ENCODE results near the gene FLOT2. TPM values are rescaled to one million over a fixed set of nuclear protein-coding genes. Genes with fewer than 3 reads are reported as not detected.
"Not testable (repeated sequence)": the region's sequence is repeated elsewhere in the genome, so short reads cannot be mapped to it uniquely, and the experiment has no call there.

FLOT2 gene
- total RNA-seq, 8 experiments from 2014 or later, result 22.2 to 61.3 (median 39.7) TPM

DNA sequence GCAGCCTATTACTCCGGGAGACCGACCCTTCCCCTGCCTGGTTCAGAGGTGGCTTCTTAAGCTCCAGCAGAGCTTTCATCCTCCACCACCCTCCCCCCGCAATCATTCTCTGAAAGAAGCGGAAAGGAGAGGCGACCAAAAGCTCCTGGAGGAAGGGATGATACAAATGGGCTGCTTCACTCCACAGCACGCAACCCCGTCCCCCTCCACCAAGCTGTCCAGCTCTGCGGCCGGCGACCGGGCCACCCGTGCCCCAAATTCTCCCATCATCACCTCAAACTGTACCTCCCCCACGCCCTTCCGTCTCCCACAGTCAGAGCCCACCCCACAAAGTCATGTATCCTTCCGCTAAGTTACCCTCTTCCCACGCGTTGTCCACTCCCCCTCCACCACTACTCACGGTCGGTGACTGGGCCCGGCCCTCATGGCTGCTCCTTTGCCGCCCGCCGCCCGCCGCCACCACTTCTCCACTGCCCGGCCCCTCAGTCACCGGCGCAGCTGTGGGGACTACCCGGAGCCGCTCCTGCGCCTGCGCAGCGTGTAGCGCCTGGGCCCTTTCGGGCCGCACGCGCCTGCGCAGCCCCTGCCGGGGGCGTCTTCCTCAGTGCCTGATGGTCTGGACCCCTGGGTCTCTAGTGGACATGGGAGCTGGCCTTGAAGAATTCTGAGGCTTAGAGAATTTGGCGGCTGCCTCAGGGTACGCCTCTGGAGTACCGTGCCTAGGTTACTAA, 55.1 kb downstream of the FLOT2 start, which contains the start of gene FAM222B:
FAM222B (minus strand) TSS at position 509 of the 731 bp plus-strand sequence. CDS start 76,123 bp downstream, outside the sequence.
- WGBS, 10 experiments, result 0% methylated on average over 1 to 6 of the region's 44 CpGs; no CpG with 5 or more reads in 7 of the 10 experiments
- peak; percentile 93 to 99 (median 98) for ATAC-seq (replicated peaks in 6 of 8)
- peak within 1 kb of the TSS; percentile 59 to 74 for H3K27ac ChIP-seq
- H3K4me1 ChIP-seq (replicated peaks in 1 of 2), result peaks cover 9% of the 10 kb centered on the region in 2 donors
- in situ Hi-C loops (cut with MboI; ENCODE audit: low pct_unique_long_range_greater_than_20kb in 2 of 9, low sequenced_read_pairs in 9 of 9, unreplicated experiment in 9 of 9), result no loop called here
- H3K4me3 ChIP-seq, result peak within 1 kb of the TSS; percentile 59 to 86 (median 67)

DNA sequence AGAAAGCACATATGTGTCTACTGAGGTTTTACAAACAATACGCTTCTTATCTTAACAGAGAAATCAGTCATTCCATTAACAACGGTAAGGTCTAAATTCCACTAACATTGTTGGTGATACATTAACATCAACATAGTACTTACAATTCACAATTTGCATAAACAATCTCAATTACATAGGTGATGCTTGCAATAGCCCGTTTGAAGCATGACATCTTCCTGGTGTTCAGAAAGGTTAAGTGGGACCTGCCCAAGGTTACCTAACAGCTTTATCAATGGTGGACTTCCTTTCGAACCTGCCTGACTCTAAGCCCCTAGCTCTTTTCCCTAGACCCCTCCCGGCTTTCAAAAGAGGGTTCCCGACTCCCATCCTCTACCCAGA, 55.6 kb downstream of the FLOT2 start:
- ATAC-seq (replicated peaks in 6 of 8), result peak in 3 of 8 experiments; percentile 4 to 15 (median 7)
- peaks cover 9% of the 10 kb centered on the region in 2 donors for H3K4me1 ChIP-seq (replicated peaks in 1 of 2)
- H3K27ac ChIP-seq, result peak overlapping the region; percentile 59 to 74
- in situ Hi-C loops (cut with MboI; ENCODE audit: low pct_unique_long_range_greater_than_20kb in 2 of 9, low sequenced_read_pairs in 9 of 9, unreplicated experiment in 9 of 9), result no loop called here
- peak overlapping the region; percentile 59 to 86 (median 67) for H3K4me3 ChIP-seq
- 0 to 33% (median 0%) methylated on average over 1 to 4 of the region's 6 CpGs; no CpG with 5 or more reads in 3 of the 10 experiments for WGBS, 10 experiments

DNA sequence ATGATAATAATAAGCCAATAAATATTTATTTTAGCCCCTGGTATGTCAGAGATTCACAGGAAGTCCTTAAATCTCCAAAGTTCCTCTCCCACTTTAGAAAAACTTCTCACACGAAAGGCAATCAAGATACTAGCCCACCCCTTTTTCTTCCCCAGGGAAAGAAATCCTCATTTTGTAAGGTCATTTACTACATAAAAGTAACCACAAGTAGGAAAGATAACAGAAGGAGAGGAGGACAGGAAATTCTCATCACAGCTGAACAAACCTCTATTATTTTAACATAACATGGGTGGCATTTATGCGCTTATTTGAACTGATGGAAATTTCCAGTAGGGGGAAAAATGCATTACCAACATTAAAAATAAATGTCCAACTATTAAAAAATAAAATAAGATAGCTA, 58.3 kb downstream of the FLOT2 start:
- Histone ChIP-seq H3K4me1 (replicated peaks in 1 of 2) (peaks cover 9% of the 10 kb centered on the region in 2 donors), H3K4me3 (no peak overlapping the region), H3K27ac (no peak overlapping the region)
- ATAC-seq (replicated peaks in 6 of 8), result no peak
- in situ Hi-C loops (cut with MboI; ENCODE audit: low pct_unique_long_range_greater_than_20kb in 2 of 9, low sequenced_read_pairs in 9 of 9, unreplicated experiment in 9 of 9), result no loop called here
- 22 to 100% (median 88%) methylated on average over 1 to 2 of the region's 2 CpGs for WGBS, 10 experiments

DNA sequence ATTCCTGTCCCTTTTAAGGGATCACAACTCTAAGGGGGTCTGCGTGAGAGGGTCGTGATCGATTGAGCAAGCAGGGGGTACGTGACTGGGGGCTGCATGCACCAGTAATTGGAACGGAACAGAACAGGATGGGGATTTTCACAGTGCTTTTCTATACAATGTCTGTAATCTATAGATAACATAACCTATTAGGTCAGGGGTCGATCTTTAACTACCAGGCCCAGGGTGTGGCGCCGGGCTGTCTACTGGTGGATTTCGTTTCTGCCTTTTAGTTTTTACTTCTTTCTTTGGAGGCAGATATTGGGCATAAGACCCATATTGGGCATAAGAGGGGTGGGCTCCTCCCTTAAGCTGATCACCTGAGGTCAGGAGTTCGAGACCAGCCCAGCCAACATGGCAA, 61.0 kb downstream of the FLOT2 start:
- ATAC-seq (replicated peaks in 6 of 8); H3K4me1 ChIP-seq (replicated peaks in 1 of 2); H3K27ac ChIP-seq; H3K4me3 ChIP-seq; in situ Hi-C loops (cut with MboI; ENCODE audit: low pct_unique_long_range_greater_than_20kb in 2 of 9, low sequenced_read_pairs in 9 of 9, unreplicated experiment in 9 of 9): not testable (repeated sequence)
- 83 to 100% (median 100%) methylated on average over 1 of the region's 10 CpGs; no CpG with 5 or more reads in 7 of the 10 experiments for WGBS, 10 experiments

DNA sequence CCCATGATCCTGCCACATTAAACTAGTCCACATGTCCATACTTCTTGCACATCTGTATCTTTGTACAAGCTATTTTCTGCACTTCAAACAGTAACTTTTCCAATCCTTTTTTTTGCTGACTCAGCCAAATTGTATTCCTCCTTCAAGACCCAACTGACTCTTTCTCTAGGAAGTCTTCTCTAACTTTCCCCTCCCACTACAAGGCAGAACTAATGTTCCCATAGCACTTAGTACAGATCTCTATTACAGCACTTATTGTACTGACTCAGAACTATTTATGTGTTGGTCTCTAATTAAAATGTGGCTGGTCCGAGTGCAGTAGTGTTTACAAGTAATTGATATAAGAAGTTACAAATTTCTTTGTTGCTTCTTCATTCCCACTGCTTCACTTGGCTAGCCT, 63.1 kb downstream of the FLOT2 start:
- in situ Hi-C loops (cut with MboI; ENCODE audit: low pct_unique_long_range_greater_than_20kb in 2 of 9, low sequenced_read_pairs in 9 of 9, unreplicated experiment in 9 of 9), result no loop called here
- no peak for ATAC-seq (replicated peaks in 6 of 8)

More for the DNA sequence above, 63.1 kb downstream of the FLOT2 start:
- H3K4me1 ChIP-seq (replicated peaks in 1 of 2), result no peaks in the 10 kb centered on the region
- H3K4me3 ChIP-seq, result no peak overlapping the region
- whole genome bisulfite sequencing, 10 experiments, result 86 to 100% (median 100%) methylated on average over 1 of the region's 1 CpG; no CpG with 5 or more reads in 5 of the 10 experiments
- H3K27ac ChIP-seq, result no peak overlapping the region

Other genes starting within 250 kb of the FLOT2 start
- gene SDF2, start 235.8 kb downstream of the FLOT2 start, total RNA-seq, result 10 to 100 TPM; 39.5 to 79.9 (median 47.5) TPM
- 100 to 1,000 TPM in 2 of 8 experiments, 10 to 100 TPM in 6; 23.1 to 109 (median 45.0) TPM for gene SUPT6H, start 235.5 kb downstream of the FLOT2 start, total RNA-seq
- 10 to 100 TPM in 2 of 8 experiments, 1 to 10 TPM in 5, under 1 TPM in 1; 0.66 to 10.4 (median 5.7) TPM for gene PROCA1, start 185.8 kb downstream of the FLOT2 start, total RNA-seq
- 10 to 100 TPM in 7 of 8 experiments, 1 to 10 TPM in 1; 9.4 to 91.5 (median 44.4) TPM for gene RAB34, start 179.9 kb downstream of the FLOT2 start, total RNA-seq
- gene RPL23A, start 177.7 kb downstream of the FLOT2 start, total RNA-seq, result 1,000 to 10,000 TPM; 1,065 to 1,674 (median 1,567) TPM
- 10 to 100 TPM in 3 of 8 experiments, 1 to 10 TPM in 5; 3.4 to 38.3 (median 7.5) TPM for gene TLCD1, start 171.5 kb downstream of the FLOT2 start, total RNA-seq
- 1 to 10 TPM; 1.6 to 9.2 (median 3.2) TPM for gene NEK8, start 168.9 kb downstream of the FLOT2 start, total RNA-seq
- 10 to 100 TPM; 38.4 to 86.7 (median 67.7) TPM for gene TRAF4, start 153.7 kb downstream of the FLOT2 start, total RNA-seq
- gene FAM222B, start 54.9 kb downstream of the FLOT2 start, total RNA-seq, result 10 to 100 TPM in 5 of 8 experiments, 1 to 10 TPM in 3; 3.1 to 16.8 (median 11.1) TPM
- 10 to 100 TPM; 19.0 to 56.8 (median 26.9) TPM for gene ERAL1, start 42.7 kb downstream of the FLOT2 start, total RNA-seq
- gene DHRS13, start 5.3 kb upstream of the FLOT2 start, total RNA-seq, result 10 to 100 TPM in 4 of 8 experiments, 1 to 10 TPM in 4; 2.2 to 14.4 (median 11.1) TPM
- gene PHF12, start 53.8 kb upstream of the FLOT2 start, total RNA-seq, result 10 to 100 TPM in 7 of 8 experiments, 1 to 10 TPM in 1; 9.1 to 50.7 (median 23.4) TPM
- gene SEZ6, start 108.3 kb upstream of the FLOT2 start, total RNA-seq, result 10 to 100 TPM in 4 of 8 experiments, 1 to 10 TPM in 4; 1.5 to 29.2 (median 11.4) TPM
- 10 to 100 TPM in 1 of 8 experiments, 1 to 10 TPM in 7; 1.6 to 11.8 (median 4.6) TPM for gene PIPOX, start 145.4 kb upstream of the FLOT2 start, total RNA-seq